22Rv1 (cell line): ENCODE measurements around the gene APOC4.

ENCODE experiments used
- H3K27ac ChIP-seq: fragments of 450-650 bp; 2 replicates; pipeline ENCODE4 v1.5.1; 2017
- CTCF ChIP-seq: fragments of 450-650 bp; IDR thresholded peaks from 2 replicates; pipeline ENCODE4 v1.5.1; 2017; ENCODE audit warnings: mild to moderate bottlenecking
- ZFX ChIP-seq: fragments of 450-650 bp; IDR thresholded peaks from 2 replicates; pipeline ENCODE4 v1.6.1; 2017; ENCODE audit warnings: antibody characterized with exemption, borderline replicate concordance

The APOC4 gene

GRCh38 chr19:44948763-44949374 is 6.8 kb downstream of the APOC4 start:
- H3K27ac ChIP-seq, result no peak overlapping the region

GRCh38 chr19:44949550-44949949 is 7.5 kb downstream of the APOC4 start:
- TF ChIP-seq CTCF, result no peak
- TF ChIP-seq ZFX, result no peak
- H3K27ac ChIP-seq, result no peak overlapping the region

More at GRCh38 chr19:44948763-44949374, 6.8 kb downstream of the APOC4 start:
- no peak for TF ChIP-seq CTCF
- no peak for TF ChIP-seq ZFX

- TF ChIP-seq CTCF (peak; percentile 92), ZFX (no peak)
- H3K27ac ChIP-seq, result peak overlapping the region; percentile 27; the same call in 1 of the 2 replicates
These were observed 9.4 kb downstream of the APOC4 start for GRCh38 chr19:44951179-44952159.

- H3K27ac ChIP-seq, result peak overlapping the region; percentile 95
- no peak for TF ChIP-seq ZFX
- TF ChIP-seq CTCF, result no peak
These were observed 12.2 kb downstream of the APOC4 start for GRCh38 chr19:44954278-44954648.

GRCh38 chr19:44954649-44955504 is 12.8 kb downstream of the APOC4 start, which contains the start of gene CLPTM1:
Gene CLPTM1, plus strand, starts transcription at chr19:44955380. Its CDS starts 16 bp downstream, at chr19:44955396.
- peak within 1 kb of the TSS; percentile 95 for H3K27ac ChIP-seq
- no peak for TF ChIP-seq ZFX
- TF ChIP-seq CTCF, result no peak

GRCh38 chr19:44955505-44956439 is 13.7 kb downstream of the APOC4 start:
- H3K27ac ChIP-seq, result peak overlapping the region; percentile 95
- TF ChIP-seq ZFX, result no peak
- TF ChIP-seq CTCF, result no peak
